HG03460 (cell line): ENCODE measurements around the gene SPEG.

ENCODE experiments used
- ATAC-seq: cut with Tn5 transposase; IDR thresholded peaks from one replicate; pipeline ENCODE4 v1.9.1; 2021; ENCODE audit not compliant: unreplicated experiment

The SPEG gene

GRCh38 chr2:219493086-219493485 is 58.4 kb downstream of the SPEG start:
- ATAC-seq, result no peak

- no peak for ATAC-seq
These were observed 60.4 kb downstream of the SPEG start for GRCh38 chr2:219494952-219495530.

GRCh38 chr2:219495531-219496122 is 61.0 kb downstream of the SPEG start:
- ATAC-seq, result no peak

DNA sequence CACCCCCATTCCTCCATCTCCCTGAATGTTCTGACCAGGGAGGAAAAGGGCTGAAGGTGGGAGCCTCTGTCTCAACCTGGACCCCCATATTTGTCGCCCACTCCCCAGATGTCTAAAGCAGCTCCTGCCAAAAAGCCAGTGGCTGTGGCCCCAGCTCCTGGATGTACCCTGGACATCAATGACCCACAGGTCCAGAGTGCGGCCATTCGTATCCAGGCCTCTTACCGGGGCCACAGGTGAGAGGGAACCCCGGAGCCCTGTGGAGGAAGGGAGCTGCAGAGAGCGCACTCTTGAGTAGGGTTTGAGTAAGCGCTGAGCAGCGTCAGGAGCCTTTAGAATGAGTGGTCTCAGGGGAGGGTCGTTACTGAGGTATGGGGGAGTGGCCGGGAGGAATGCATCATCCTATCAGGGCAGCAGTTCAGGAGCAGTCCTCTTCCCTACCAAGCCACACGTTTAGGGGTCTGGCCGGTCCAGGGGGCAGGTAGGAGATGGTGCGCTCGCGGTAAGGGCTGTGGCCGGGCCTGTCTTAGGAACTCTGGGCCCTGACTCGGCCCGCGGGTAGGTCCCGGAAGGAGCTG is 61.7 kb downstream of the SPEG start:
- no peak for ATAC-seq

DNA sequence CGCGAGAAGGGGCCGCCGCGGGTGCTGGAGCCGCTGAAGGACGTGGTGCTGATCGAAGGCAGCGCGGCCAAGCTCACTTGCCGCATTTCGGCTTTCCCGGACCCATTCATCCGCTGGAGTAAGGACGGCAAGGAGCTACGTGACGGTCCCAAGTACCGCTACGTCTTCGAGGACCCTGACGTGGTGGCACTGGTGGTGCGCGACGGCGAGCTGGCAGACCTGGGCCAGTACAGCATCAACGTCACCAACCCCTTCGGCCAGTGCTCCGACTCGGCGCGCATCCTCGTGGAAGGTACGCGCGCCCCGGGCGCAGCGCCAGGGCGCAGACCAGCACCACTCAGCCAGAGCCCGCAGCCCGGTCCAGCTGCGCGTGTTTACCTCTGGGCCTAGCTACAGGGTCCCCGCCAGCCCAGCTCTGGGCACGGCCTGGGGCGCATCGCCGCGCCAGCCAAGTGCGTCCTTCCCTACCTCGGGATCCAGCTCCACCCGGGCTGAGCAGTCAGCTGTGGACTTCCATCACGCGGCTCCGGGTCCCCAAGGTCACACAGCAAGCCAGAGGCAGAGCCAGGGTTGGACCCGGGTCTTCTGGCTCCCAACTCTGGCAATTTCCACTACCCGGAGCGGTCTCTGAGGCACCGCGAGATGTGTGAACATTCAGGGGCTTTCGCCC is 62.3 kb downstream of the SPEG start:
- ATAC-seq, result no peak

GRCh38 chr2:219497495-219498279 is 63.0 kb downstream of the SPEG start:
- peak; percentile 30 for ATAC-seq

DNA sequence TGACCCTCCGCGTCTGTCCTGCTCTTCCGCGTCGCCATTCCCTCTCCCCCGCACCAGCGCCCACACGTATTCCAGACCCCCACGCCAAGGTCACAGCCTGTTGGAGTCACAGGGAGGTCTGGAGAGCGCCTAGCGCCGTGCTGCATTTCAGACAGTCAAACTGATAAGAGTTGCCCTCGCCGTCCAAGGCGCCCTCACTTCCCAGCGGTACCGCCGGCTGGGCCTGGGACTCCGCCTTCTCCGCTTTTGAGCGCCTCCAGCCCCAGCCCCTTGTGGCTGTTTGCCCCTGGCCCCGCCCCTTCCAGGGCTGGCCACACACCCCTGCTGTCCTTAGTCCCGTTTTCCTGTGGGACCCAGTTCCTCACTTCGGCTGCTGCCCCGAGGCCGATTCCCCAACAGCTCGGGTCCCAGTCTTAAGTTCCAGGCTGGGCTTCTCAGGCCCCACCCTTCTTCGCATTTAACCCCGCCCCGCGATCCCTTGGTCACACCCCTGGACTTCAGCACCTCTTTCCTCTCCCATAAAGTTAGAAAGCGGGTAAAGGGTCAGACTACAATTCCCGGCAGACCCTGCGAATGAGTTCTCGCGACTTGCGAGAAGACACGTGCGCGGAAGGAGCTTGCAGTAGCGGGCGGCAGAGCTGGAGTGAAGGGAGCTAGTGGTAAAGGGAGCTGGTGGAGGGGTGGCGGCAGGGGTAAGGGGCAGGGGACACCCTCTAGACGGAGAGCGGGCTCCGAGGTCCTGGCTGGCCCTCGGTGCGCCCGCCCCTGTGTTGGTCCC is 63.8 kb downstream of the SPEG start, which contains the start of gene GMPPA:
TSS of gene GMPPA (plus strand) at position 612 of the 778 bp plus-strand sequence. CDS start 1,085 bp downstream, outside the sequence.
- ATAC-seq, result peak; percentile 91

GRCh38 chr2:219499058-219499307 is 64.3 kb downstream of the SPEG start:
- ATAC-seq, result no peak

GRCh38 chr2:219499555-219499954 is 64.9 kb downstream of the SPEG start:
- no peak for ATAC-seq

DNA sequence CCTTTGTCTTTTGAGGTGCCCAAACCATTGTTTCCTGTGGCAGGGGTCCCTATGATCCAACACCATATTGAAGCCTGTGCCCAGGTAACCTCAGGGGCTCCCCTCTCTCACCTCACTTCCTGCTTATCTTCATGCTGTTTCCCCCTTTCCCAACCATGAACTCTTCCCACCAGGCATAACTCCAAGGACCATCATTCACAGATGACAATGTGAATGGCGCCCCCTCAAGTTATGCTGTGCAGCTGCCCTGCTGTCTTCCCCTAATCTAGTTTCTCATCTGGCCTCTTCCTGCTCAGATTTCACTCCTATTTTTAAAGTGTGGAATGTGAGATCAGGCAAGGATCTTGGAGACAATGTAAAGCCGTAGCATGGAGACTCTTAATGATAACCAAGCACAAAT is 65.5 kb downstream of the SPEG start:
- no peak for ATAC-seq

GRCh38 chr2:219501849-219502248 is 67.2 kb downstream of the SPEG start:
- no peak for ATAC-seq

DNA sequence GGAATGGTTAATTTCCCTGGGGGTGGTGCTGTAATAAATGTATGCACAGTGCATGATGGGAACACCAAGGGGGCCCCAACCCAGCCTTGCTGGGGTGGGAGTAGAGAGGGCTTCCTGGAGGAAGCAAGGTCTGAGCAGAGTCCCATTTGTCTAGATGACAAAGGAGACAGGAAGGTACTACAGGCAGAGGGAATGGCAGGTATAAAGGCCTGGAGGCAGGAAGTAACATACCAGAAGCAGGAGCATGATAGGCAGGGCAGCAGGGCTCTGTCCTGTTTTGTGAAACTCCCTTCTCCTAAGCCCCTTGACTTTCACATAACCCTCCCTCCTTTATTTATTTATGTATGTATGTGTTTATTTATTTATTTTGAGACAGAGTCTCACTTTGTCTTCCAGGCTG is 68.0 kb downstream of the SPEG start:
- ATAC-seq, result no peak

GRCh38 chr2:219505585-219505984 is 70.9 kb downstream of the SPEG start:
- ATAC-seq, result no peak

DNA sequence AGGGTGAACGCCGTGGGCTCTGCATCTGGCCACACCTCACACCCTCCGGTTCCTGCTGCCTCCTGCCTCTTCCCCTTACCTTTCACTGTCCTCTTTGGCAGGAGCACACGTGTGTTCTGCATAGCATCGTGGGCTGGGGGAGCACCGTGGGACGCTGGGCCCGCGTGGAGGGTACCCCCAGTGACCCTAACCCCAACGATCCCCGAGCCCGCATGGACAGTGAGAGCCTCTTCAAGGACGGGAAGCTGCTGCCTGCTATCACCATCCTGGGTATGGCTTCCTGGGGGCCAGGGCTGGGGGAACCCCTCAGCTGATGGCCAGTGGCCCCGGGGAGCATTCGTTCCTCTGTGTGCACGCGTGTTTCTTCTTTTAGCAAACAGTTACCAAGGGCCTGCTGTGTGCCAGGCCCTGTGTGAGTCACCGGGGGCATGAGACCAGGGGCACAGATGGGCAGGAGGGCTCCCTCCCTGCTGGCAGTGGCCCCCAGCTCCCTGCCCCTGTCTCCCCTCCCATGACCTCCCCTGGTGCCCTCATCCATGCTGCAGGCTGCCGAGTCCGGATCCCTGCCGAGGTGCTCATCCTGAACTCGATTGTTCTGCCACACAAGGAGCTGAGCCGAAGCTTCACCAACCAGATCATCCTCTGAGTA is 71.6 kb downstream of the SPEG start:
- no peak for ATAC-seq

- ATAC-seq, result no peak
These were observed 72.3 kb downstream of the SPEG start for GRCh38 chr2:219506802-219507526.

DNA sequence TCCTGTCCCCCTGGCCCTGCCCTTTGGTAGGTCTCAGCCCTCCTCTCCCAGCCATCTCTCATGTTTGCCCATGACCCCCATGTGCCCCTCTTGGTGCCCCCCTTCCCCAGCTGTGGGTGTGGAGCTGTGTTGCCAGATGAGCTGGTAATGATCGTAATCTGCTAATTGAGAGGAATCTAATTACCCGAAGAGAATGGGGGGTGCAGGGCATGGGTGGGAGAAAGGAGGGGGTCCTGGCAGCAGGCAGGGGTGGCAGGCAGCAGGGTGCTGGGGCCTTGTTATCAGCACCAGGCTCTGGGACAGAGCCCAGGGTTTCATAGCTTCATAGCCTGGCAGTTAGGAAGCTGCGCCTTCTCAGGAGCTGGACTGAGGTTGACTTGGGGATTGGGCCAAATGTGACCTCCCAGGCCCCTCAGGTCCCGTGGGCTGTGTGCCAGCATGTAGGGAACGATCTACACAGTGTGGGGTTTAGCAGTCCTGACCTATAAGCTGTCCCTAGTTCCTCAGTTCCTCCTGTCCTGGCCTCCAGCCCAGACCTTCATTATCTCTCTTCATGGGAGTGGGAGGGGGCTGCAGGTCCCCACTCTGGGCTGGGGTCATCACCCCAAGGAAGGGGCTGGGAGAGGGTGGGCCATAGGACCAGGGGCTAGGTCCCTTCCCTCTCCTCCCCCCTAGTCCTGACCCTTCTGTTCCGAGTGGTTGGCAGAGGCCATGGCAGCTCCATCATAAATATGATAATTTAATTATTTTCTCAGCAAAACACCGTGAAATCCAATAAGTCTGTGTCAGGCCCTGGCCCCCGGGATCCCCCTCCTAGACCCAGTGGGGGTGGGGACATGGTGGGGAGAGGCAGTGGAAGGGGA is 73.2 kb downstream of the SPEG start:
- no peak for ATAC-seq

DNA sequence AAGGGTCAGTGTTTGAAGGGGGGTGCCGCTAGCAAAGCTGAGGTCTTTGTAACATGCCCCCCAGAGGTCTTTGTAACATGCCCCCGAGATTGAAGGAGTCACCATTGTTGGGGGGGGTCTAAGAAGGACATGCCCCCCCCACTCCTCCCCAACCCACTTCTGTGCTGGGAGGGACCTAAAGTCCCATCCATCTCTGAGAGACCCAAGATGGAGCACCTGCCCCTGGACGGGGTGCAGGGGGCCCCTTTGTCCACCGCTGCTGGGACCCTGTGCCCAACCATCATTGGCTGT is 73.7 kb downstream of the SPEG start:
- no peak for ATAC-seq

- no peak for ATAC-seq
These were observed 74.5 kb downstream of the SPEG start for GRCh38 chr2:219508971-219509779.
